HepG2 (cell line): Measurements from ENCODE around the gene LAMC1. TPM values are rescaled to one million over a fixed set of nuclear protein-coding genes. Genes with fewer than 3 reads are reported as not detected.

Source experiments
- ATAC-seq: fragments of 200-7000 bp; cut with Tn5 transposase; 3 replicates; pipeline ENCODE4 v1.9.1; 2020; ENCODE audit warnings: mild to moderate bottlenecking, moderate library complexity
- BruUV-seq: library from RNA; stranded (reverse); fragments of 400-500 nt; replicated peaks from 2 replicates; lab custom pipeline; 2021; lab: Mats Ljungman, UMichigan
- CTCF ChIA-PET: fragments of 300-600 bp; formaldehyde crosslinking; extraction: SDS; loops from one replicate; lab custom pipeline; 2021; ENCODE audit warnings: low total read pairs, inconsistent platforms, low intra/inter-chr PET ratio; lab: Yijun Ruan, JAX
- POLR2A ChIA-PET: fragments of 350-600 bp; sonication (Branson Sonifier 250); formaldehyde crosslinking; loops from one replicate; lab custom pipeline; 2020; ENCODE audit warnings: antibody characterized with exemption, inconsistent platforms; lab: Yijun Ruan, JAX
- DNase-seq: peaks from one replicate; pipeline ENCODE4 v3.0.0-alpha.2; 2015; ENCODE audit warnings: low spot score
- FAIRE-seq: peaks from 3 replicates; lab custom pipeline; 2011; peaks lifted over from hg19 to GRCh38; lab: Jason Lieb, UNC
- H2AFZ ChIP-seq: one replicate; pipeline ENCODE4 v1.6.1; 2011; ENCODE audit warnings: low read length, inconsistent platforms
- H3K27ac ChIP-seq: fragments of 300-600 bp; 3 replicates; pipeline ENCODE4 v1.8.0; 2011; ENCODE audit warnings: mixed run types, mild to moderate bottlenecking, mixed read lengths, low read length, inconsistent platforms; ENCODE audit not compliant: insufficient read depth; ENCODE audit errors: extremely low read length
- H3K27me3 ChIP-seq, 2 experiments: fragments of 200-600 bp in 1 of 2; 2 replicates in 1 of 2; 3 replicates in 1 of 2; pipeline versions ENCODE4 v1.6.0 to v1.8.0; 2011; ENCODE audit warnings: low read length in 2 of 2, mild to moderate bottlenecking in 2 of 2, moderate library complexity in 2 of 2, inconsistent platforms in 1 of 2; ENCODE audit not compliant: insufficient read depth in 2 of 2, control insufficient read depth in 1 of 2
- H3K36me3 ChIP-seq, 2 experiments: fragments of 200-600 bp in 1 of 2; replicated peaks in 1 of 2; 2 replicates in 1 of 2; 3 replicates in 1 of 2; pipeline versions ENCODE4 v1.5.1 to v1.8.0; 2011; ENCODE audit warnings: low read length in 2 of 2, inconsistent platforms in 1 of 2; ENCODE audit not compliant: insufficient read depth in 2 of 2, control insufficient read depth in 1 of 2
- H3K4me1 ChIP-seq: 2 replicates; pipeline ENCODE4 v1.5.1; 2012; ENCODE audit warnings: low read length, inconsistent platforms; ENCODE audit not compliant: insufficient read depth
- H3K4me2 ChIP-seq: 2 replicates; pipeline ENCODE4 v1.6.0; 2011; ENCODE audit warnings: low read depth, low read length, inconsistent platforms
- H3K4me3 ChIP-seq, 3 experiments: fragments of 200-600 bp in 1 of 3; sonication (generic), shearing (Covaris generic) in 1 of 3; replicated peaks in 1 of 3; 2 replicates each; pipeline ENCODE4 v1.5.1; 2011 to 2016; ENCODE audit warnings: low read length in 3 of 3, inconsistent platforms in 2 of 3, low read depth in 2 of 3, mild to moderate bottlenecking in 2 of 3, control low read depth in 1 of 3, mixed read lengths in 1 of 3; ENCODE audit not compliant: insufficient read depth in 1 of 3
- H3K79me2 ChIP-seq: one replicate; pipeline ENCODE4 v1.6.1; 2011; ENCODE audit warnings: low read length, inconsistent platforms; ENCODE audit not compliant: insufficient read depth
- H3K9ac ChIP-seq: 2 replicates; pipeline ENCODE4 v1.6.0; 2011; ENCODE audit warnings: mild to moderate bottlenecking, low read depth, low read length, inconsistent platforms; ENCODE audit not compliant: insufficient read depth
- H3K9me3 ChIP-seq: 2 replicates; pipeline ENCODE4 v1.5.1; 2012; ENCODE audit warnings: mild to moderate bottlenecking, low read length
- H4K20me1 ChIP-seq: 2 replicates; pipeline ENCODE4 v1.6.0; 2011; ENCODE audit warnings: inconsistent platforms, mild to moderate bottlenecking, low read length, moderate library complexity; ENCODE audit not compliant: insufficient read depth
- BATF2 ChIP-seq: sonication (generic); formaldehyde crosslinking; IDR thresholded peaks from 2 replicates; pipeline ENCODE4 v1.8.0; 2022; ENCODE audit warnings: mild to moderate bottlenecking, missing genetic modification reagents, moderate library complexity
- DNMT3B ChIP-seq: conservative IDR thresholded peaks from 2 replicates; pipeline ENCODE4 v1.6.1; 2016; ENCODE audit warnings: missing biosample characterization, control low read depth
- FOXA3 ChIP-seq: IDR thresholded peaks from 2 replicates; pipeline ENCODE4 v1.6.1; 2016; ENCODE audit warnings: missing genetic modification reagents, missing compliant biosample characterization
- HIVEP1 ChIP-seq: sonication (generic); formaldehyde crosslinking; IDR thresholded peaks from 2 replicates; pipeline ENCODE4 v1.4.0; 2020; ENCODE audit warnings: mild to moderate bottlenecking, missing genetic modification reagents
- IRF9 ChIP-seq: sonication (generic); formaldehyde crosslinking; IDR thresholded peaks from 2 replicates; pipeline ENCODE4 v1.8.0; 2022; ENCODE audit warnings: missing genetic modification reagents, mild to moderate bottlenecking, borderline replicate concordance
- MYPOP ChIP-seq: sonication (generic); formaldehyde crosslinking; IDR thresholded peaks from 2 replicates; pipeline ENCODE4 v1.8.1; 2023; ENCODE audit warnings: mild to moderate bottlenecking, moderate library complexity, missing genetic modification reagents
- PATZ1 ChIP-seq: sonication (generic); formaldehyde crosslinking; IDR thresholded peaks from 2 replicates; pipeline ENCODE4 v1.4.0; 2020; ENCODE audit warnings: missing genetic modification reagents
- PCBP1 ChIP-seq: fragments of 200-400 bp; formaldehyde crosslinking; IDR thresholded peaks from 2 replicates; pipeline ENCODE4 v1.6.1; 2017; ENCODE audit warnings: mild to moderate bottlenecking, low read depth, low read length, borderline replicate concordance
- THAP9 ChIP-seq: sonication (generic); formaldehyde crosslinking; IDR thresholded peaks from 2 replicates; pipeline ENCODE4; 2020; ENCODE audit warnings: missing genetic modification reagents, mild to moderate bottlenecking, borderline replicate concordance
- ZNF160 ChIP-seq: sonication (generic); formaldehyde crosslinking; IDR thresholded peaks from 2 replicates; pipeline ENCODE4 v1.8.0; 2022; ENCODE audit warnings: mild to moderate bottlenecking, inconsistent platforms, missing genetic modification reagents
- ZNF282 ChIP-seq: fragments of 450-650 bp; IDR thresholded peaks from 2 replicates; pipeline ENCODE4 v1.6.1; 2018; ENCODE audit not compliant: partially characterized antibody
- ZNF446 ChIP-seq: sonication (generic); formaldehyde crosslinking; IDR thresholded peaks from 2 replicates; pipeline ENCODE4 v1.5.0; 2020; ENCODE audit warnings: mild to moderate bottlenecking, missing genetic modification reagents
- ZNF552 ChIP-seq: sonication (generic); formaldehyde crosslinking; IDR thresholded peaks from 2 replicates; pipeline ENCODE4 v1.9.0; 2022; ENCODE audit warnings: missing genetic modification reagents, mild to moderate bottlenecking, borderline replicate concordance
- WGBS: methylation state at CpG from one replicate; pipeline ENCODE4 v1.1.6; 2017; ENCODE audit warnings: low lambda C conversion rate; 5-methylcytosine and 5-hydroxymethylcytosine counted together
- in situ Hi-C: cut with HindIII; loops from 2 replicates; pipeline ENCODE4 v1.10.0; 2017; ENCODE audit warnings: low pct_unique_long_range_greater_than_20kb; ENCODE audit not compliant: extremely low pct_ligation_motif_present
- intact Hi-C: fragments of 100-400 bp; cut with micrococcal nuclease; formaldehyde crosslinking; loops from one replicate; pipeline ENCODE4 v1.10.0; 2022; ENCODE audit not compliant: unreplicated experiment
- polyA plus RNA-seq, 8 experiments: library from polyadenylated mRNA; depleted of rRNA in 3 of 8; stranded (reverse) in 7 of 8; unstranded in 1 of 8; fragments of >200 nt; fragmentation: Illumina TruSeq in 4 of 8; extraction: Trizol in 4 of 8; gene quantifications; 2 replicates each; pipeline versions ENCODE4 v1.2.1 to v1.2.3, GENCODE V29; 2011 to 2016; ENCODE audit warnings: low read depth in 4 of 8, missing spikeins in 1 of 8, mixed read lengths in 1 of 8; ENCODE audit not compliant: insufficient read depth in 1 of 8
- total RNA-seq, 5 experiments: library from RNA; depleted of rRNA; stranded (reverse); fragments of >200 nt; fragmentation: Illumina TruSeq; extraction: Trizol; gene quantifications; 2 replicates each; pipeline ENCODE4 v1.2.3, GENCODE V29; 2016; ENCODE audit warnings: low read depth in 1 of 5

LAMC1 gene
- total and polyA plus RNA-seq, 2 of the 13 experiments (the other 11 are each of a cell fraction or from before 2014, with no cell fraction given), result 58.5 to 137 TPM

GRCh38 chr1:183022202-183023145 is 746 bp upstream of the LAMC1 start:
- ChIA-PET POLR2A (interaction anchor here (0.6 kb wide), 1 partner anchor 203 kb away, joined by 3 read pairs; no protein-coding TSS in a partner anchor), CTCF (interaction anchor here (2.3 kb wide), 1 partner anchor 60 kb away, joined by 10 read pairs; no protein-coding TSS in a partner anchor)
- FAIRE-seq (peak; percentile 46), DNase-seq (peak; percentile 73), ATAC-seq (peak; percentile 57)
- Histone ChIP-seq H4K20me1 (no peaks in the 10 kb centered on the region), H2AFZ (peak overlapping the region; percentile 93), H3K36me3 (no peaks in the 10 kb centered on the region), H3K27ac (peak overlapping the region; percentile 92), H3K4me3 (peak overlapping the region; percentile 63 to 95 (median 90)), H3K79me2 (peaks cover 34% of the 10 kb centered on the region), H3K9me3 (no peaks in the 10 kb centered on the region), H3K4me2 (peak overlapping the region; percentile 72), H3K9ac (peak overlapping the region; percentile 81), H3K27me3 (no peaks in the 10 kb centered on the region), H3K4me1 (peaks cover 46% of the 10 kb centered on the region)
- WGBS, result under 1% methylated on average over 30 of the region's 57 CpGs
- intact Hi-C loops (loop anchor here (5.0 kb wide), 2 partner anchors 115 to 205 kb away; no protein-coding TSS in a partner anchor), in situ Hi-C loops (no loop called here)
- TSS peak; percentile 92 for BruUV-seq
- TF ChIP-seq MYPOP (CRISPR knock-in tag) (no peak), BATF2 (CRISPR knock-in tag) (no peak), ZNF160 (CRISPR knock-in tag) (no peak), ZNF552 (CRISPR knock-in tag) (no peak), PATZ1 (CRISPR knock-in tag) (peak; percentile 61; the same call in 1 of the 2 replicates), THAP9 (peak; percentile 65; the same call in 1 of the 2 replicates), IRF9 (0 out of 2 replicates have a peak, but pooled peaks have one; percentile 28), FOXA3 (CRISPR knock-in tag) (0 out of 2 replicates have a peak, but pooled peaks have one; percentile 6), ZNF282 (no peak), HIVEP1 (peak; percentile 55; the same call in 1 of the 2 replicates), ZNF446 (CRISPR knock-in tag) (no peak), PCBP1 (peak; percentile 97; the same call in 1 of the 2 replicates), DNMT3B (CRISPR knock-in tag) (0 out of 2 replicates have a peak, but pooled peaks have one; percentile 25)
